Neutrophil (primary cell): ENCODE data around the gene SLIT3.

Source experiments
- H3K27ac ChIP-seq: fragments of 200-600 bp; sonication (generic); 2 replicates; pipeline ENCODE4 v1.5.1; 2016; ENCODE audit warnings: mild to moderate bottlenecking, moderate library complexity
- H3K27me3 ChIP-seq: fragments of 200-600 bp; sonication (generic); 2 replicates; pipeline ENCODE4 v1.6.0; 2016; ENCODE audit warnings: mild to moderate bottlenecking
- H3K36me3 ChIP-seq: fragments of 200-600 bp; sonication (generic); 2 replicates; pipeline ENCODE4 v1.5.1; 2017
- H3K4me1 ChIP-seq, 2 experiments: fragments of 200-600 bp in 1 of 2; sonication (generic) in 1 of 2; 1 replicate in 1 of 2; 2 replicates in 1 of 2; pipeline versions ENCODE4 v1.5.1 to v1.6.1; 2013 to 2016; ENCODE audit warnings: low read depth in 1 of 2, low read length in 1 of 2, mild to moderate bottlenecking in 1 of 2, moderate library complexity in 1 of 2; ENCODE audit not compliant: control insufficient read depth in 1 of 2, insufficient read depth in 1 of 2
- H3K4me3 ChIP-seq, 2 experiments: fragments of 200-600 bp in 1 of 2; sonication (generic) in 1 of 2; 1 replicate in 1 of 2; 2 replicates in 1 of 2; pipeline ENCODE4 v1.5.1; 2013 to 2016; ENCODE audit warnings: low read depth in 1 of 2, low read length in 1 of 2, mild to moderate bottlenecking in 1 of 2, moderate library complexity in 1 of 2
- H3K9me3 ChIP-seq: fragments of 200-600 bp; sonication (generic); 2 replicates; pipeline ENCODE4 v1.5.1; 2016
- CTCF ChIP-seq: fragments of 200-600 bp; sonication (generic); IDR thresholded peaks from 2 replicates; pipeline ENCODE4 v1.5.1; 2016; ENCODE audit warnings: antibody characterized with exemption

SLIT3 gene

GRCh38 chr5:169128679-169129078 is 172.3 kb downstream of the SLIT3 start:
- Histone ChIP-seq H3K4me1 (no peaks in the 10 kb centered on the region), H3K27me3 (no peaks in the 10 kb centered on the region), H3K9me3 (no peaks in the 10 kb centered on the region), H3K27ac (no peak overlapping the region), H3K4me3 (no peak overlapping the region), H3K36me3 (no peaks in the 10 kb centered on the region)
- no peak for TF ChIP-seq CTCF

- no peaks in the 10 kb centered on the region for H3K9me3 ChIP-seq
- H3K27ac ChIP-seq, result no peak overlapping the region
- H3K27me3 ChIP-seq, result no peaks in the 10 kb centered on the region
- no peaks in the 10 kb centered on the region for H3K4me1 ChIP-seq
- H3K36me3 ChIP-seq, result no peaks in the 10 kb centered on the region
- no peak for TF ChIP-seq CTCF
- no peak overlapping the region for H3K4me3 ChIP-seq
Observed at GRCh38 chr5:169127431-169127830, 173.5 kb downstream of the SLIT3 start.

GRCh38 chr5:169126481-169127021 is 174.4 kb downstream of the SLIT3 start:
- Histone ChIP-seq H3K4me1 (no peaks in the 10 kb centered on the region), H3K36me3 (no peaks in the 10 kb centered on the region)

GRCh38 chr5:169125571-169125970 is 175.4 kb downstream of the SLIT3 start:
- Histone ChIP-seq H3K36me3 (no peaks in the 10 kb centered on the region), H3K4me3 (no peak overlapping the region), H3K27ac (no peak overlapping the region), H3K4me1 (no peaks in the 10 kb centered on the region), H3K9me3 (no peaks in the 10 kb centered on the region), H3K27me3 (no peaks in the 10 kb centered on the region)
- no peak for TF ChIP-seq CTCF

More at GRCh38 chr5:169126481-169127021, 174.4 kb downstream of the SLIT3 start:
- Histone ChIP-seq H3K9me3 (no peaks in the 10 kb centered on the region), H3K27me3 (no peaks in the 10 kb centered on the region), H3K4me3 (no peak overlapping the region), H3K27ac (no peak overlapping the region)
- no peak for TF ChIP-seq CTCF

- no peak for TF ChIP-seq CTCF
- Histone ChIP-seq H3K27me3 (no peaks in the 10 kb centered on the region), H3K36me3 (no peaks in the 10 kb centered on the region), H3K4me1 (no peaks in the 10 kb centered on the region), H3K4me3 (no peak overlapping the region), H3K9me3 (no peaks in the 10 kb centered on the region), H3K27ac (no peak overlapping the region)
Observed at GRCh38 chr5:169122951-169123350, 178.0 kb downstream of the SLIT3 start.
